ENCODE results near the gene GNB1L.
"Not testable (repeated sequence)": the region's sequence is repeated elsewhere in the genome, so short reads cannot be mapped to it uniquely, and the experiment has no call there.

Gene GNB1L

GRCh38 chr22:19888131-19888746 is 33.6 kb upstream of the GNB1L start:
- no peak for DNase-seq

GRCh38 chr22:19887256-19887985 is 32.7 kb upstream of the GNB1L start:
- DNase-seq, result peak in 1 of 6 experiments; percentile 35

DNA sequence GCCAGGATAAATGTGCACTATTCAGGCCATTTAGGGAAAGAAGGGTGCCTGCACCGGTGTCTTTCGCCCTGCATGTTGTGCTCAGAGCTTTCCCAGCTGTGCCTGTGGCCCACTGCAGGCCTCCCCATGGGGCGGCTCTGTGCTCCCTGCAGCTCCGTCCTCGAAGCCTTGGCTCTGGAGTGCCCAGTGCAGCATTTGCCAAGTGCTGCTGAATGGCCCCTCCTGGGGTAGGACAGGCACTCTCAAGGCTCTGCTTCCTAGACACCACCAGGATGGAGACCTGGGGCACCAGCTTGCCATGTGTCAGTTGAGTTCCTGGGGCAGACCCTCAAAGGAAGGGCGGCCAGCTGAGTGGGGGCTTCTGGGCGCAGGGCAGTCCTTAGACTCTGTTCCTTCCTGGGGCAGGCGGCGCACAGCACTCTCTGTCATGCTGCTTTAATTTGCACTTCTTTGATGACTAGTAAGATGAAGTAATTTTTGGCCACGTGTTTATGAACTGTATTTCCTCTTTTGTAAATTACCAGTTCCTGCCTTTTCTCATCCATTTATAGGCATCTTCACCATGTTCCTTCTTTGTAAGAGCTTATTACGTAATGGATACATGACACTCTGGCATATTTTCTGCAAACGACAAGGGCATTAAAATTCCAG is 32.1 kb upstream of the GNB1L start:
- DNase-seq, result peak; percentile 28 to 71 (median 60)

- DNase-seq, result no peak
Observed at GRCh38 chr22:19885841-19886592, 31.3 kb upstream of the GNB1L start.

DNA sequence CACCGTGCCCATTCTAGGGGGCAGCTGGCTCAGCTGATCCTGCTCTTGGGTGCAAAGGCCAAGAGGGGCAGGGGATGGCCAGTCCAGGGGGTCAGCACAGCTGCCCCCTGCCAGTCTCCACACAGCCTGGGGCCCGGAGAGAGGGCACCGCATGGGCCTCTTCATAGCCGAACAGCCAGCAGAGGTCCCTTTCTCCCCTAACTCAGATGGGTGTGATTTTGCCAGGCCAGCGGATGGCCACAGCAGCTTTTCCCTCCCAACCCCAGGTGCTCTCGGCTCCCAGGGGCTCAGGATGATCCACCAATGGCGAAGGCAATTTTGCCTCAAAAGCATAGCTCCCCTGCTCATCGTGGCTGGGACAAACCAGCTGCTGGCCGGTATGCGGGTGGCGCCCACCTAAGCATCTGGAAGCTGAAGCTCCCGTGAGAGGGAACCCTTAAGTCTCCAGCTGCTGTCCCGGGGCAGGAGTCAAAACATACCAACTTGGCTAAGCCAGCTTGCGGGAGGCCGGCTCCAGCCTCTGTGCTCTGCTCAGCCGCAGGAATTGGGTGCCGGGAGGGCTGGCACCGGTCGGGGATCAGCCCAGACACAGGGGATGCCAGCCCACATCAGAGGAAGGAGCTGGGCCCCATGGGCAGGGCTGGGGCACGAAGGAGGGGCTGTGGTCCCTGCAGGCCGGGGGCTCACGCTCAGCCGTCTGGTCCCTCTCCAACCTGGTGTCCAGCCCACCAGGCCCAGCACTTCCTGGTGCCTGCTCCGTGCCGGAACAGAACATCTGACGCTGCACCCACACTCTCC is 30.5 kb upstream of the GNB1L start:
- DNase-seq, result peak in 2 of 6 experiments; percentile 16 to 21

GRCh38 chr22:19884161-19884953 is 29.7 kb upstream of the GNB1L start:
- DNase-seq, result peak in 2 of 6 experiments; percentile 11 to 21

DNA sequence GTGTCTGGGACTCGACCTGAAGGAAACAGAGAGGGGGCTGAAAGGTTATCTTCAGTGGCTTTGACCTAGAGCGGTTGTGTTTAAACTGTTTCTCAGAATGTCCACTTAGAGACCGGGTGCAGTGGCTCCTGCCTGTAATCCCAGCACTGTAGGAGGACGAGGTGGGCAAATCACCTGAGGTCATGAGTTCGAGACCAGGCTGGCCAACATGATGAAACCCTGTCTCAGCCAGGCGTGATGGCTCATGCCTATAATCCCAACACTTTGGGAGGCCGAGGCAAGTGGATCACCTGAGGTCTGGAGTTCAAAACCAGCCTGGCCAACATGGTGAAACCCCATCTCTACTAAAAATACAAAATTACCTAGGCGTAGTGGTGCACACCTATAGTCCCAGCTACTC is 28.8 kb upstream of the GNB1L start:
- not testable (repeated sequence) for DNase-seq

GRCh38 chr22:19882446-19883381 is 28.0 kb upstream of the GNB1L start:
- DNase-seq, result no peak

DNA sequence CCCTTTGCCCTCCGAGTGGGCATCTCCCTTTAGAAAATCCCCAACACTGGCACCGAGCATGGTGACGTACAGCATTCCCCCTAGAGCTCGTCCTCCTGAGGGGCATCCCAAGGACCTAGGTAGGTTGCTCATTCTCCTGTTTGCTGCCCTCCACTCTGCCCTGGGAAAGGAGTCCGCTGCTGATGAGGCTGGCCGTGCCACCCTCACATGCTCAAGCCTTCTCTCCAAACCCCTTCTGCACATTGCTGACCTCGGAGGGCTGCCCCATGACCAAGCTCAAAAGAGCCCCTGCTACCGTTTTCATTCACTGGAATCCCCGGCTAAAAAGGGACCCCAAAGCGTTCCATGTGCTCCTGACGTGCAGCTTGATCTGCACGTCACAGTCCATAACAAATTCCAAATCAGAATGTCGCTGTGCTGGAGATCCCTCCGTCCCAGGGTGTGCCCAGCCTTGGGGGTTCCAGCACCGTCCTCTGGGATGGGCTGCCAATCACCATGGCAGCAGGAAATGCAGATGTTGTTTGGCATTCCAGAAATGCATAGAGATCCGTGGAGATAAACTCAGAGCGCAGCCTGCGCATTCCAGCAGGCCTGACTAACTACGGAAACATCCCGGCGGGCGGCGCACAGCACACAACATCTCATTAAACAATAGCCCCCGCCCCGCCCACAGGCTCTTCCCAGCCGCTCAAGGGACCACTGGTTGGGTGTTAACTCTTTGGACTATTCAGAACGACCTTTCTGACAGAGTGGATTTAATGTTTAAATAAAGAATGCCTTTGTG is 26.3 kb upstream of the GNB1L start:
- no peak for DNase-seq

DNA sequence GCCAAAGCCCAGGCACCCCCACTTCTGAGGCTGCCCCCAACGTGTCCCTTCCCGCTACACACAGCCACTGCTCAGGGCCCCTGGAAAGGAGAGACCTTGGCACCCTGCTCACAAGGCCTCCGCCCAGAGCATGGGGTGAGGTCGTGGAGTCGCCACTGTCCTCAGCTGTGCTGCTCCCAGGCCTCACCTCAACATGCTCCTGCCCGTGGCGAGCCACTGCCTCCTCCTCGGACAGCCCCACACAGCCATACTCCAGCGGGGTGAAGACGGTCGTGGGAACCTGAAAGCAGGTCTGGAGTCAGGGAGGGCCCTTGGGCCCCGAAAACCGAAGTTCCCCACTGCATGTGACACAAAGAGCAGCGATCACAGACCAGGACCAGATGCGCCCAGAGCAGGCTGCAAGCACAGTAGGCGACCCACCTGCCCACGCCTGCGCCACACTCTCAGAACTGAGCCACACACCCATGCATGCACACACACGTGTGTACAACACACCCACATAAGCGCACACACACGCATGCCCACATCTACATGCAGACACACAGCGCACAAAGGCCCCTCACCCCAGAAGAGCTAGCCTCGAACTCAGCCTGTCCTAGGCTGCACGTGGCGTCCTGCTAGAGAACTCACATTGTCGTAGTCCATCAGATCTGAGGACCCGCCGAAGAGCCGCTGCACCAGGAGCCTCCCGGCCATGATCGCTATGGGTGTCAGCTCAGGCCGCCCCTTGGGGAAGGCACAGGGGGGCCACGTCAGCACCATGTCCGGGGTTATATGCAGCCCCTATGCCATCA is 25.5 kb upstream of the GNB1L start:
- DNase-seq, result no peak

DNA sequence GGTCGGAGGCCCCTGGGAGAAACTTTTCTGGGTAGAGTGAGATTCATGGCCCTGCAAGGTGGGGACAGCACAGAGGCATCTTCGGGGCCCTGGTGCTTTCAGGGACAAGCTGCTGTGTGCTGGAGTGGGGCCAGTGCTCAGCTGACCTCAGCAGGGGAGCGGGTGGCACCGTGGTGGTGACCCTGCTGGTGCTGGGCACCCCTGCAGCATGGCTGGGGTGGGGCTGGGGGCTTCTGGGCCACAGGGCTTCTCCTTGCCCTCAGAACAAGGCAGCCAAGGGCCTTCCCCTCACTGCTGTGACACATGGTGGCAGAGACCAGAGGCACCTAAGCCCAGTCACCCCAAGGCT is 24.9 kb upstream of the GNB1L start:
- no peak for DNase-seq

- DNase-seq, result no peak
Observed at GRCh38 chr22:19879246-19879570, 24.5 kb upstream of the GNB1L start.

DNA sequence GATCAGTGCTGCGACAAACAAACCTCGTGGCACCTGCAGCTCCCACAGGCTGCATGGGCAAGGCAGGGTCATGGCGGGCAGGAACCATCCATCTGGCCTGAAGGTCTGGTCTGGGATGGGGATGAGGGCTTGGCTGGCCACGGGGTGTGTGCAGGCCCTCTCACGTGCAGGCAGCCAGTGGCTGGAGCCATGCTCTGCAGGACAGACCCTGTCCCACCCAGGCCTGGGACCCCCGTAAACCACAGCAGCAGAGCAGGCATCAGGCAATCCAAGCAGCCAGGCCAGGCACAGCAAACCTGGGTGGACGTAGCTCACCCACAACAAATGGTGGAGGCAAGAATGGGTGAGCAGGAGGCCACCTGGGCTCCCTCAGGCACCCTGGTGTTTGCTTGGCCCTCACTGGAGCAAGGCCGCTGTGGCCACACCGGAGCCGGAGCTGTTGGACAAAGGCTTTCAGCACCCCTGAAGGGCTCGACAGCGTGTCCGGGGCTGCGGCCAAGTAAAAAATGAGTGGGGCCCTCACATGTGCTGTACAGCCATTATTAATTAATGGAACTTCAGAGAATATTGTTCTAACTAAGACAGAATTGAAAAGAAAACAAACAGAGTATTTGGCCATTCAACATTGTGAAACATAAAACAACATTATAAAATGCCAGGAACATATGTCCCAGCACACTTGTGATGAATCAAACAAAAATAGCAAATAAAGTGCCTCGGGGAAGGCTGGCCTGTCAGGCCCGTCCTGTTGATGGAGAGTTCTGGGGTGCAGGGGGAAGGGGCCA is 24.0 kb upstream of the GNB1L start:
- no peak for DNase-seq

DNA sequence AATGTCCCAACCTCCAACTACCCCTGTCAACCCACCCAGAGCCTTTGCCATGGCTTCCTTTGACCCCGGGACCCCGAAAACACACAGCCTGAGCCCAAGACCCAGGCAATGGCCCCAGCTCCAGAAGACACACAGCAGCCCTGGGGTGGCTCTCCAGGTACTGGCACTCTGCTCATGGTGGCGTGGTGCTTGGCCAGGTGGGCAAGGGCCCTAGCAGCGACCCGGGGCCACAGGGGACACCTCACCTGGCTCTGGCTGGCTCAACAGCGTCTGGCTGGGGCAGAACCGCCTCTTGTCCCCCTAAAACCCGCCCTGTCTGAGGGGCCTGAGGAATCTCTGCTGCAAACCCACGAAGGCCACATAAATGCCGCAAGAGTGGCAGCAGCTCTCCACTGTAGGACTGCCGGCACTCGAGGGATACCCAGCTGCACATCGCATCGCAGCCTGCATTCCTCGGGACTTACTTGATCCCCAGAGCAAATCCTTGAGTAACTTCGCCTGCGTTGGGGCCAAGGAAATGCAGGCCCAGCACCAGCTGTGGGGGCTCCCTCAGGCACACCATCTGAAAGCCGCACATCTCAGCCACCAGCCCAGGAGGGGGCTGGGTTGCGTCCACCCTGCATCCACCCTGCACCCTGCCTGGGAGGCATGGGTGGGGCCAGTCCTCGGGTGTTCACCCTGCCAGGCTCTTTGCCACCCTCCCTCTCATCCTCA is 23.1 kb upstream of the GNB1L start:
- no peak for DNase-seq

DNA sequence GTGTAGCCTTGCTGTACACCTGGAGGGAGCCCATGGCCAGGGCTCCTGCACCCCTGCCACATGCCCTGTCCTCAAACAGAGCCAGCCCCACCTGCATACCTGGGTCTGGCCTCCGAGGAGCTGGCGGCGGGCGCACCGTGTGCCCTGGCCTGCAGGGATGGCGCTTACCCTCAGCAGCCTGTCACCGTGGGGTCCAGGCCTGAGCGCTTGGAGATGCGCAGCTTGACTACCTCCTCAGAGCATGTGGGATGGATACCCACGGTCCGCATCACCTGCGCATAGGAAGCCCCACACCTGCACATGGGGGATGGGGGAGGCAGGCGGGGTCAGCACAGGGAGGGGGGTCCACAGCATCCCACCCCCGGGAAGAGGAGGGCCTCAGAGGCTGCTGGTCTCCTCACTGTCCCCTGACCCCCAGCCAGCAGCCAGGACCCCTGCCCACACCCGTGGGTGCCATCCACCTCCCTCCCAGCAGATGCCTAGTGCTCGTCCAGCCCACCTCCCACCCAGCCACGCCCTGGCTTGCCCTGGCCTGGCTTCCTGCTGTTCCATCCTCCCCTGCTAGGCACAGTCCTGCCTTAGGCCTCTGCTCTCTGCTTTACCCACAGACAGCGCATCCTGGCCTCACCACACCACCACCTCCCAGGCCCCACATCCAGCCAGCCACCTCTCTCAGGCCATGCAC is 22.4 kb upstream of the GNB1L start:
- DNase-seq, result no peak

DNA sequence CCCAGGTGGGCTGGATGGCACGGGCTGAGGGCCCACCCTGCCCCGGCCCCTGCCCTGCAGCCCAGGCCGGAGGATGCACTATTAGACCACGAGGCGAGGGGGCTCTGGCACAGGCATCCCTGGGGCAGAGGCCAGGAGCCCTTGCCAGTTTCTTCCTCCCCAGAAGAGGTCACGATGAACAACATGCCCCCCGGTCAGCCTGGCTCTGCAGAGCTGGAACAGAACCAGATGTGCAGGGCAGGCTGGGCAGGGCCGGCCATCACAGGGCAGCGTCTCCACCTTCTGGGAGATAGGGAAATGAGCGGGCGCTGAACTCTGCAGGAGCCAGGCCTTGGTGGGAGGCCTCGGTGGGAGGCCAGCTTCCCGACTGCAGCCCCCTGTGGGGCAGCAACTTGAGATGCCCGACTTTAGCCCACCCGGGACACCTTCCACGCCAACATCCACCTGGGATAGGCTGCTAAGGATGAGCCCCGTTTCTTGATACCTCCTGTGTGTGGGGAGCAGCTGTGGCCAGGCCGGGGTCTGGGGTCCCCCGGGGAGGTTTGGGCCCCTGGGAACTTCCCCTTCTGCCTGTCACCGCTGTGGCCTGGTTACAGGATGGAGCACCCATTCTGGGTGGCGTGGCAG is 21.8 kb upstream of the GNB1L start:
- no peak for DNase-seq
